ENCODE data around the gene SIMC1. TPM values are rescaled to one million over a fixed set of nuclear protein-coding genes. Genes with fewer than 3 reads are reported as not detected.

SIMC1 gene
- total and polyA plus RNA-seq, 2 donors (not counting 1 experiment from before 2014, with no cell fraction given): 4.6 to 7.9 TPM

DNA sequence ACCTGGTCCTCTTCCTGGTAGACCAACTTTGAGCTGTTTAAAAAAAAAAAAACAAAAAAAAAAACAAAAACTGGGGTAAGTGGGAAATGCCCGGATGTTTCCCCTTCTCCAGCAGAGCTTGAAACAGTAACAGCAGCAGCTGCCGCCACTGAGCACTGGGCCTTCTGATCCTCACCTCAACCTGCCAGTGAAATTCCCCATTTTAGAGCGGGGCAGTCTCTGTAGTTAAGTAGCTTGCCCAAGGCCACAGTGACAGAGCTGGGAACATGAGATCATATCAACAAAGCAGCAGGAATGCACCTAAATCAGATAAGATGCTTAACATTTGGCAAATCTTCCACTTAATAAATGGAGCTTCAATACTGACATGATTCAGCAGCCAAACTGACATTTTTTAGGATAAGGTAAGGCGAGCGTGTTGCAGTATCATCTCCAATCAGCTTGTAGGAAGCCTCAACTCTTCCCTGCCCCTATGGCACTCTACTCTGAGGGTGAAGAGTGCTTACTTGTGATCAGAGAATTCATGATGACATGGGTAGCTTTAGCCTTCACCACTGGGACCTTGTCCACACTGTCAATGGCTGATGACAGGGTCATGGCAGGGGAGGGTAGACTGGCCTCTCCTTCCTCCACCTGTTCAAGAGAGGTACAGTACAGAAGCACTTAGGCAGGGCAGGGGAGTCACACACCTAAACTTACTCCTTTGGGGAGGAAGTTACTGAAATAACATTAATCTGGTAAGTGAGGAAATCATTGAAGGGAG lies 114.1 kb downstream of the SIMC1 start:
- Histone ChIP-seq H3K36me3 (ENCODE audit: control insufficient read depth, insufficient read depth, low read length) (peaks cover 21% of the 10 kb centered on the region), H3K79me2 (ENCODE audit: control insufficient read depth, insufficient read depth, low read length) (peaks cover 28% of the 10 kb centered on the region)

DNA sequence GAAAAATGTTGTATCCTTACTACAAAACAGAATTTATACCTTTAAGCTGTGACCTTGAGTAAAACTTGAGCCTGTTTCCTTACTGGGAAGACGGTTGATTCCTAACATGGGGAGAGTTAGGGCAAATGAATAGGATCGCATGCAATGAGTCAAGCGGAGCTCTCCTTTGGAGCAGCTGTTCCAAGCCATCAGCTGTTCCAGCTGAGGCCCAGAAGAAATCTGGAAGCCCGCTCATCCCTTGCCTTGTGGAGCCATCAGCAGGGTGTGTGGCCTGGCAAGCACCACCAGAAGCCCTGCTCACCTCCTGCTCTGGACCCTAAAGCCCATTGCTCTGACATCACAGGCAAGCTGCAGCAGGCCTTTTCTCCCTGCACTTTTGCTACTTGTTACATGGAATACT lies 115.3 kb downstream of the SIMC1 start:
- Histone ChIP-seq H3K27me3 (ENCODE audit: control insufficient read depth, insufficient read depth, low read length) (no peaks in the 10 kb centered on the region), H2AFZ (ENCODE audit: low read length) (no peak overlapping the region), H3K4me2 (ENCODE audit: extremely low read depth, insufficient read depth, low read length) (no peak overlapping the region), H3K79me2 (ENCODE audit: control insufficient read depth, insufficient read depth, low read length) (peaks cover 38% of the 10 kb centered on the region), H3K9ac (ENCODE audit: insufficient read depth, low read length) (no peak overlapping the region), H3K27ac (ENCODE audit: insufficient read depth, low read length) (no peak overlapping the region), H3K4me3 (replicated peaks in 1 of 4; ENCODE audit: control extremely low read depth in 1 of 4, insufficient read depth in 1 of 4, low read depth in 3 of 4, low read length in 4 of 4) (no peak overlapping the region), H3K36me3 (ENCODE audit: control insufficient read depth, insufficient read depth, low read length) (peaks cover 16% of the 10 kb centered on the region), H3K9me3 (ENCODE audit: control insufficient read depth, insufficient read depth, low read depth, low read length) (no peaks in the 10 kb centered on the region), H4K20me1 (ENCODE audit: control insufficient read depth, extremely low read depth, insufficient read depth, low read length) (no peaks in the 10 kb centered on the region), H3K4me1 (ENCODE audit: control insufficient read depth, extremely low read depth, insufficient read depth, low read length) (no peaks in the 10 kb centered on the region)
- TF ChIP-seq, protein P1, sequence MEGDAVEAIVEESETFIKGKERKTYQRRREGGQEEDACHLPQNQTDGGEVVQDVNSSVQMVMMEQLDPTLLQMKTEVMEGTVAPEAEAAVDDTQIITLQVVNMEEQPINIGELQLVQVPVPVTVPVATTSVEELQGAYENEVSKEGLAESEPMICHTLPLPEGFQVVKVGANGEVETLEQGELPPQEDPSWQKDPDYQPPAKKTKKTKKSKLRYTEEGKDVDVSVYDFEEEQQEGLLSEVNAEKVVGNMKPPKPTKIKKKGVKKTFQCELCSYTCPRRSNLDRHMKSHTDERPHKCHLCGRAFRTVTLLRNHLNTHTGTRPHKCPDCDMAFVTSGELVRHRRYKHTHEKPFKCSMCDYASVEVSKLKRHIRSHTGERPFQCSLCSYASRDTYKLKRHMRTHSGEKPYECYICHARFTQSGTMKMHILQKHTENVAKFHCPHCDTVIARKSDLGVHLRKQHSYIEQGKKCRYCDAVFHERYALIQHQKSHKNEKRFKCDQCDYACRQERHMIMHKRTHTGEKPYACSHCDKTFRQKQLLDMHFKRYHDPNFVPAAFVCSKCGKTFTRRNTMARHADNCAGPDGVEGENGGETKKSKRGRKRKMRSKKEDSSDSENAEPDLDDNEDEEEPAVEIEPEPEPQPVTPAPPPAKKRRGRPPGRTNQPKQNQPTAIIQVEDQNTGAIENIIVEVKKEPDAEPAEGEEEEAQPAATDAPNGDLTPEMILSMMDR (conservative IDR thresholded peaks at IDR 0.05 in 1 of 2, IDR thresholded peaks at IDR 0.05 in 1 of 2; ENCODE audit: low read depth in 1 of 2, low read length in 2 of 2): no peak
- TF ChIP-seq EZH2 (IDR thresholded peaks at IDR 0.05; ENCODE audit: low read length, missing control alignments): no peak
- DNase-seq (ENCODE audit: low read depth in 2 of 2): no peak

More for the DNA sequence above, 114.1 kb downstream of the SIMC1 start:
- H3K27me3 ChIP-seq (ENCODE audit: control insufficient read depth, insufficient read depth, low read length): no peaks in the 10 kb centered on the region
- DNase-seq (ENCODE audit: low read depth in 2 of 2): peak in 1 of 2 donors; percentile 10
- no peak overlapping the region for H3K9ac ChIP-seq (ENCODE audit: insufficient read depth, low read length)
- H3K9me3 ChIP-seq (ENCODE audit: control insufficient read depth, insufficient read depth, low read depth, low read length): no peaks in the 10 kb centered on the region
- no peak for TF ChIP-seq EZH2 (IDR thresholded peaks at IDR 0.05; ENCODE audit: low read length, missing control alignments)
- TF ChIP-seq, protein P1 (conservative IDR thresholded peaks at IDR 0.05 in 1 of 2, IDR thresholded peaks at IDR 0.05 in 1 of 2; ENCODE audit: low read depth in 1 of 2, low read length in 2 of 2): no peak
- H4K20me1 ChIP-seq (ENCODE audit: control insufficient read depth, extremely low read depth, insufficient read depth, low read length): no peaks in the 10 kb centered on the region
- H3K4me1 ChIP-seq (ENCODE audit: control insufficient read depth, extremely low read depth, insufficient read depth, low read length): no peaks in the 10 kb centered on the region
- H3K4me3 ChIP-seq (replicated peaks in 1 of 4; ENCODE audit: control extremely low read depth in 1 of 4, insufficient read depth in 1 of 4, low read depth in 3 of 4, low read length in 4 of 4): no peak overlapping the region
- no peak overlapping the region for H2AFZ ChIP-seq (ENCODE audit: low read length)
- H3K27ac ChIP-seq (ENCODE audit: insufficient read depth, low read length): no peak overlapping the region
- H3K4me2 ChIP-seq (ENCODE audit: extremely low read depth, insufficient read depth, low read length): no peak overlapping the region

DNA sequence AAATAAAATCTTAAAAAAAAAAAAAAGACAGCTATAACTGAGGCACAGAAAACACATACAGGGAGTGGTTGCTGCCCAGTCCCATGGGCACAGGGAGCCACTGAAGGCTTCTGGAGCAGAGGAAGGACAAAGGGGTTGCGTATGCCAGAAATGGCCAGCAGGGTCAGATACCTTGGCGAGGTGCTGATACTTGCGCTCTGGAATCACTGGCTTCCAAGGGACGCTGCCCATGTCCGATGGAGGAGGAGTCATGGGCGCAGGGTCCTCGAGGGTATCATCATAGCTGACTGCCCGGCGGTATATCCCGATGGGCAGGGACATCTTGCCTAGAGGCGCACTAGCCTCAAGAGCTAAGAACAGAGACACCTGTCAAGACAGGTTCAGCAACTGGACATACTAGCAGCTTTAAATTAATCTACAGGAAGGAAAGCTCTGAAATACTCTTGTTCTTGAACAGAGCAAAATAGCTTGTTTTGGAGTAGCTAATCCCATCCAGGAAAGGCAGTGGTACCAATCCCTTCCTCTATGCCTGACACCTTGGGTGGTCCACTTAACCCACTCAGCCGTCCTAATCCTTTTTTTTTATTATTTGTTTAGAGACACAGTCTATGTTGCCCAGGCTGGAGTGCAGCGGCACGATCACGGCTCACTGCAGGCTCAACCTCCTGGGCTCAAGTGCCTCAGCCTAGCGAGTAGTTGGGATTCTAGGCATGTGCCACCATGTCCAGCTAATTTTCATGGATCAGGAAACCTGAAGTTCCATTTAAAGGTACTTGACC lies 117.4 kb downstream of the SIMC1 start:
- peaks cover 2% of the 10 kb centered on the region for H3K4me1 ChIP-seq (ENCODE audit: control insufficient read depth, extremely low read depth, insufficient read depth, low read length)
- no peak overlapping the region for H3K27ac ChIP-seq (ENCODE audit: insufficient read depth, low read length)
- DNase-seq (ENCODE audit: low read depth in 2 of 2): no peak
- H3K9ac ChIP-seq (ENCODE audit: insufficient read depth, low read length): no peak overlapping the region
- H3K9me3 ChIP-seq (ENCODE audit: control insufficient read depth, insufficient read depth, low read depth, low read length): no peaks in the 10 kb centered on the region
- TF ChIP-seq, protein P1 (conservative IDR thresholded peaks at IDR 0.05 in 1 of 2, IDR thresholded peaks at IDR 0.05 in 1 of 2; ENCODE audit: low read depth in 1 of 2, low read length in 2 of 2): no peak
- no peak for TF ChIP-seq EZH2 (IDR thresholded peaks at IDR 0.05; ENCODE audit: low read length, missing control alignments)
- peaks cover 43% of the 10 kb centered on the region for H3K79me2 ChIP-seq (ENCODE audit: control insufficient read depth, insufficient read depth, low read length)
- no peak overlapping the region for H2AFZ ChIP-seq (ENCODE audit: low read length)
- no peaks in the 10 kb centered on the region for H4K20me1 ChIP-seq (ENCODE audit: control insufficient read depth, extremely low read depth, insufficient read depth, low read length)
- H3K27me3 ChIP-seq (ENCODE audit: control insufficient read depth, insufficient read depth, low read length): no peaks in the 10 kb centered on the region
- H3K36me3 ChIP-seq (ENCODE audit: control insufficient read depth, insufficient read depth, low read length): peaks cover 10% of the 10 kb centered on the region
- no peak overlapping the region for H3K4me2 ChIP-seq (ENCODE audit: extremely low read depth, insufficient read depth, low read length)
- no peak overlapping the region for H3K4me3 ChIP-seq (replicated peaks in 1 of 4; ENCODE audit: control extremely low read depth in 1 of 4, insufficient read depth in 1 of 4, low read depth in 3 of 4, low read length in 4 of 4)

All from fibroblast of lung (primary cell).